ENCODE measurements around the gene GPRASP3.
A peak's percentile ranks its signal among the peaks of the same experiment; 100 is the strongest.

Gene GPRASP3

GRCh38 chrX:102767287-102767686 is 46.7 kb downstream of the GPRASP3 start:
- Mint-ChIP-seq H3K27ac (no peak overlapping the region), H3K27me3 (ENCODE audit: low read depth) (no peaks in the 10 kb centered on the region), H3K36me3 (ENCODE audit: low read depth) (no peaks in the 10 kb centered on the region), H3K4me1 (peaks cover 9% of the 10 kb centered on the region), H3K4me3 (peak overlapping the region; percentile 70 to 79 (median 75)), H3K9me3 (no peaks in the 10 kb centered on the region)
- TF ChIP-seq CTCF (IDR thresholded peaks at IDR 0.05; ENCODE audit: unreplicated experiment in 3 of 3) = no peak

DNA sequence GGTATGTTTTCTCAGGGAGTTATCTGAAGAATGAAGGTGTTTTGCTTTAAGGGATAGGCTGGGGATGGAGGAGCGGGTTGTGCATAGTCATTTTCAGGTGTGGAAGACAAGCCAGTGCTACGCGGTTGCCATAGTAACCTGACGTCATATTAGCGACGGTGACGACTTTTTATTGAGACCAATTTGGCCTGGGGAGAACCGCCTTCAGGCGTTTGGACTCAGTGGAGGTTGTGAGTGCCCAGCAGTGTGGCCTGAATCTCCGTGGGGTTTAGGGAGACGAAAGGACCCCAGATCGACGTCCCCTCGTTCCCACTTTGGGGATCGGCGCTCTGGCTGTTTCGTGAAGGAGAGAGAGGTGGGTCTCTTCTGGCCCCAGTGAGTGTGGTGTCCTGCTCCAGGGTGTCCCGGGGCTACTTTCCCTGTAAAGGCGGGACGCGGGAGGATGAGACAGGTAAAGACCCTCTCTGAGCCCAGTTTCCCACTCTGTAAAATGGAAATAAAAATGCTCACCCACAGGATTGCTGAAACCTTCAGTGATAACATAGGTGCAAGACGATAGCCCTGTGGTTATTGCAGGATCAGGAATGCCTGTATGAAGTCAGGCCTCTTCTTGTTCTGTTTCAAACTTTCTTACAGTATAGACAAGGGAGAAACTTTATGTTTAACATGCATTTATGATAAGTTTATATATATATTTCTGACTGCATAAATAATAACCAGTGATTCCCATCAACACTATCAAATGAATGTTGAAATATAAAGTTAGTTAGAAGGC is 48.6 kb downstream of the GPRASP3 start:
- Mint-ChIP-seq H3K4me1 (peaks cover 9% of the 10 kb centered on the region), H3K4me3 (peak overlapping the region; percentile 99 to 100 (median 99)), H3K27ac (peak overlapping the region; percentile 92 to 96 (median 93)), H3K9me3 (peaks cover 4% of the 10 kb centered on the region), H3K27me3 (ENCODE audit: low read depth) (no peaks in the 10 kb centered on the region), H3K36me3 (ENCODE audit: low read depth) (peaks cover 9% of the 10 kb centered on the region)
- TF ChIP-seq CTCF (IDR thresholded peaks at IDR 0.05; ENCODE audit: unreplicated experiment in 3 of 3) = no peak

All from nephron (organoid).